A549 (cell line): ENCODE data around the gene PHTF1. TPM values are rescaled to one million over a fixed set of nuclear protein-coding genes. Genes with fewer than 3 reads are reported as not detected.

Experiments
- ATAC-seq, 2 experiments: fragments of 200-7000 bp in 1 of 2; fragments of >200 bp in 1 of 2; cut with Nextera tagmentation in 1 of 2; cut with Tn5 transposase in 1 of 2; 3 replicates each; pipeline versions ENCODE4 v1.8.0 to v1.9.1; 2018 to 2020; ENCODE audit warnings: mild to moderate bottlenecking in 1 of 2, moderate library complexity in 1 of 2
- CTCF ChIA-PET: fragments of 300-600 bp; sonication (Branson Sonifier 250); formaldehyde crosslinking; extraction: SDS; loops from one replicate; lab custom pipeline; 2021; ENCODE audit warnings: antibody characterized with exemption, inconsistent platforms; lab: Yijun Ruan, JAX
- POLR2A ChIA-PET: fragments of 350-600 bp; formaldehyde crosslinking; extraction: SDS; loops from one replicate; lab custom pipeline; 2021; ENCODE audit warnings: antibody characterized with exemption, inconsistent platforms; lab: Yijun Ruan, JAX
- DNase-seq, 2 experiments: peaks; one replicate each; pipeline versions ENCODE4 v3.0.0 to v3.0.0-alpha.2; 2011 to 2016; ENCODE audit warnings: low read depth in 1 of 2, low spot score in 1 of 2
- FAIRE-seq: peaks from 2 replicates; lab custom pipeline; 2011; peaks lifted over from hg19 to GRCh38; lab: Jason Lieb, UNC
- H3K27ac ChIP-seq, 2 experiments: fragments of >200 bp; sonication (Bioruptor Twin); formaldehyde crosslinking; 3 replicates each; pipeline ENCODE4 v1.5.1; 2016 to 2017
- H3K4me1 ChIP-seq: fragments of >200 bp; sonication (Bioruptor Twin); formaldehyde crosslinking; 3 replicates; pipeline ENCODE4 v1.6.1; 2016
- H3K4me2 ChIP-seq: fragments of >200 bp; sonication (Bioruptor Twin); formaldehyde crosslinking; 3 replicates; pipeline ENCODE4 v1.6.1; 2016
- H3K4me3 ChIP-seq: fragments of >200 bp; sonication (Bioruptor Twin); formaldehyde crosslinking; 3 replicates; pipeline ENCODE4 v1.5.1; 2016
- H3K9me3 ChIP-seq: fragments of >200 bp; sonication (Bioruptor Twin); formaldehyde crosslinking; 3 replicates; pipeline ENCODE4 v1.6.1; 2016
- CBX2 ChIP-seq: fragments of 200-600 bp; sonication (generic); IDR thresholded peaks from 2 replicates; pipeline ENCODE4 v1.6.1; 2016; ENCODE audit warnings: low read depth, mild to moderate bottlenecking, borderline replicate concordance
- CBX8 ChIP-seq: fragments of 200-600 bp; sonication (generic); IDR thresholded peaks from 2 replicates; pipeline ENCODE4 v1.6.1; 2016
- CHD4 ChIP-seq: fragments of 200-600 bp; sonication (generic); IDR thresholded peaks from 2 replicates; pipeline ENCODE4 v1.6.1; 2016; ENCODE audit warnings: antibody characterized with exemption, mild to moderate bottlenecking, borderline replicate concordance
- EHMT2 ChIP-seq: fragments of 200-600 bp; sonication (generic); IDR thresholded peaks from 2 replicates; pipeline ENCODE4 v1.6.1; 2016; ENCODE audit warnings: antibody characterized with exemption, low read depth, mild to moderate bottlenecking, moderate library complexity
- ELK1 ChIP-seq: fragments of 150-350 bp; IDR thresholded peaks from 2 replicates; pipeline ENCODE4 v1.6.1; 2014; ENCODE audit warnings: low read depth, mild to moderate bottlenecking, low read length
- ESRRA ChIP-seq: fragments of 150-350 bp; IDR thresholded peaks from 2 replicates; pipeline ENCODE4 v1.6.1; 2014; ENCODE audit warnings: mild to moderate bottlenecking, low read length, borderline replicate concordance
- FOSB ChIP-seq: fragments of 250-450 bp; sonication (Bioruptor Pico); IDR thresholded peaks from 2 replicates; pipeline ENCODE4 v1.5.0; 2020; ENCODE audit warnings: mild to moderate bottlenecking, moderate library complexity
- FOXS1 ChIP-seq: fragments of 250-450 bp; sonication (Bioruptor Pico); IDR thresholded peaks from 2 replicates; pipeline ENCODE4 v1.5.0; 2020; ENCODE audit warnings: mild to moderate bottlenecking, moderate library complexity
- HDAC2 ChIP-seq: fragments of 200-600 bp; sonication (generic); IDR thresholded peaks from 2 replicates; pipeline ENCODE4 v1.6.1; 2016
- HEYL ChIP-seq: fragments of 250-450 bp; sonication (Bioruptor Pico); IDR thresholded peaks from 2 replicates; pipeline ENCODE4 v1.8.0; 2021; ENCODE audit warnings: mild to moderate bottlenecking, moderate library complexity
- HMGXB4 ChIP-seq: fragments of 250-450 bp; sonication (Bioruptor Pico); IDR thresholded peaks from 2 replicates; pipeline ENCODE4 v1.5.0; 2021; ENCODE audit warnings: mild to moderate bottlenecking, moderate library complexity, borderline replicate concordance
- HOXA7 ChIP-seq: fragments of 250-450 bp; sonication (Bioruptor Pico); IDR thresholded peaks from 2 replicates; pipeline ENCODE4 v1.5.0; 2020; ENCODE audit warnings: mild to moderate bottlenecking, moderate library complexity
- HOXB13 ChIP-seq: fragments of 250-450 bp; sonication (Bioruptor Pico); IDR thresholded peaks from 2 replicates; pipeline ENCODE4 v1.5.0; 2020; ENCODE audit warnings: low read depth, mild to moderate bottlenecking, moderate library complexity
- KDM1A ChIP-seq: fragments of 200-600 bp; sonication (generic); IDR thresholded peaks from 2 replicates; pipeline ENCODE4 v1.6.1; 2016; ENCODE audit warnings: low read depth, mild to moderate bottlenecking
- PHF8 ChIP-seq: fragments of 200-600 bp; sonication (generic); IDR thresholded peaks from 2 replicates; pipeline ENCODE4 v1.6.1; 2016; ENCODE audit warnings: low read depth, mild to moderate bottlenecking, antibody characterized with exemption, moderate library complexity, borderline replicate concordance
- RARB ChIP-seq: fragments of 250-450 bp; sonication (Bioruptor Pico); IDR thresholded peaks from 2 replicates; pipeline ENCODE4 v1.8.0; 2021; ENCODE audit warnings: mild to moderate bottlenecking, moderate library complexity
- RCOR1 ChIP-seq: fragments of 150-350 bp; IDR thresholded peaks from 2 replicates; pipeline ENCODE4 v1.6.1; 2014; ENCODE audit warnings: antibody characterized with exemption, low read length, low read depth
- SREBF2 ChIP-seq: fragments of 450-650 bp; IDR thresholded peaks from 2 replicates; pipeline ENCODE4 v1.6.1; 2014; ENCODE audit warnings: mild to moderate bottlenecking, moderate library complexity
- TP53 ChIP-seq: fragments of 250-450 bp; sonication (Bioruptor Pico); IDR thresholded peaks from 2 replicates; pipeline ENCODE4 v1.5.0; 2021; ENCODE audit warnings: mild to moderate bottlenecking, moderate library complexity
- USF2 ChIP-seq: fragments of 450-650 bp; IDR thresholded peaks from 2 replicates; pipeline ENCODE4 v1.6.1; 2014; ENCODE audit warnings: antibody characterized with exemption
- ZC3H11A ChIP-seq: fragments of 450-650 bp; IDR thresholded peaks from 2 replicates; pipeline ENCODE4 v1.6.1; 2014; ENCODE audit warnings: antibody characterized with exemption, mild to moderate bottlenecking
- WGBS: methylation state at CpG from one replicate; pipeline ENCODE4 v1.1.6; 2017; ENCODE audit errors: missing lambda C conversion rate; 5-methylcytosine and 5-hydroxymethylcytosine counted together
- polyA plus RNA-seq, 4 experiments: library from polyadenylated mRNA; depleted of rRNA in 3 of 4; stranded (reverse); fragments of >200 nt; fragmentation: RNase III in 1 of 4; extraction: RNeasy Plus Mini Kit Qiagen cat#74134 plus additional on column Dnase treatment in 1 of 4; gene quantifications; 2 replicates in 3 of 4; 3 replicates in 1 of 4; pipeline ENCODE4 v1.2.3, GENCODE V29; 2011 to 2017

The PHTF1 gene
- polyA plus RNA-seq, 2 of the 4 experiments (the other 2 are of a cell fraction) = 17.0 to 17.1 TPM

GRCh38 chr1:113744114-113744513 is 15.2 kb downstream of the PHTF1 start:
- POLR2A ChIA-PET = no interaction called here
- no peak overlapping the region for H3K27ac ChIP-seq
- H3K4me2 ChIP-seq = no peak overlapping the region
- no peak for DNase-seq
- no peaks in the 10 kb centered on the region for H3K4me1 ChIP-seq
- TF ChIP-seq TP53 (CRISPR knock-in tag) = no peak
- no peak for TF ChIP-seq EHMT2
- no peak for TF ChIP-seq CBX2
- TF ChIP-seq HOXA7 = no peak
- no peak for TF ChIP-seq USF2
- TF ChIP-seq CHD4 = no peak
- no peak for TF ChIP-seq ESRRA
- no peak for TF ChIP-seq RARB (CRISPR knock-in tag)
- no peak for FAIRE-seq
- ATAC-seq = no peak
- no peaks in the 10 kb centered on the region for H3K9me3 ChIP-seq
- no peak overlapping the region for H3K4me3 ChIP-seq
- 100% methylated on average over 1 of the region's 1 CpG for WGBS
- CTCF ChIA-PET = no interaction called here

- Histone ChIP-seq H3K4me3 (no peak overlapping the region), H3K9me3 (no peaks in the 10 kb centered on the region), H3K27ac (no peak overlapping the region), H3K4me1 (no peaks in the 10 kb centered on the region), H3K4me2 (no peak overlapping the region)
- no peak for TF ChIP-seq HMGXB4 (CRISPR knock-in tag)
- TF ChIP-seq FOXS1 (CRISPR knock-in tag) = no peak
- TF ChIP-seq CHD4 = no peak
- TF ChIP-seq HEYL (CRISPR knock-in tag) = no peak
- no peak for TF ChIP-seq SREBF2
- TF ChIP-seq FOSB (CRISPR knock-in tag) = no peak
- TF ChIP-seq PHF8 = no peak
- TF ChIP-seq ZC3H11A = no peak
- TF ChIP-seq EHMT2 = no peak
- TF ChIP-seq ELK1 = no peak
- no peak for TF ChIP-seq HDAC2
- no peak for TF ChIP-seq CBX8
- no peak for TF ChIP-seq HOXA7
- ChIA-PET CTCF (interaction anchor here (0.6 to 0.7 kb wide), 2 partner anchors 16 to 28 kb away, joined by 3 read pairs; partner anchors contain the start of gene PHTF1), POLR2A (interaction anchor here (0.6 kb wide), 1 partner anchor 43 kb away, joined by 3 read pairs; no protein-coding TSS in a partner anchor)
- WGBS = 94% methylated on average over 5 of the region's 5 CpGs
- no peak for ATAC-seq
- FAIRE-seq = no peak
- DNase-seq = no peak
These were observed 16.8 kb downstream of the PHTF1 start for GRCh38 chr1:113742515-113742914.

- H3K9me3 ChIP-seq = no peaks in the 10 kb centered on the region
- 94% methylated on average over 2 of the region's 2 CpGs for WGBS
- ATAC-seq (no peak), FAIRE-seq (no peak)
- no peak for TF ChIP-seq USF2
- no peak for TF ChIP-seq KDM1A
- TF ChIP-seq HDAC2 = no peak
- TF ChIP-seq HOXB13 (CRISPR knock-in tag) = no peak
- TF ChIP-seq RCOR1 = no peak
- no peak for TF ChIP-seq HEYL (CRISPR knock-in tag)
- TF ChIP-seq, all 56 proteins: peak for 0
- ChIA-PET CTCF (no interaction called here), POLR2A (no interaction called here)
- H3K27ac ChIP-seq = no peak overlapping the region
- H3K4me1 ChIP-seq = no peaks in the 10 kb centered on the region
- no peak overlapping the region for H3K4me2 ChIP-seq
- no peak for DNase-seq
- no peak overlapping the region for H3K4me3 ChIP-seq
These were observed 24.8 kb downstream of the PHTF1 start for GRCh38 chr1:113734357-113735055.
